HEK293 (cell line): Measurements from ENCODE around the gene IQSEC1.
A peak's percentile ranks its signal among the peaks of the same experiment; 100 is the strongest.

Source experiments
- CTCF ChIA-PET: fragments of 350-600 bp; formaldehyde crosslinking; extraction: SDS; loops from one replicate; lab custom pipeline; 2021; ENCODE audit warnings: antibody characterized with exemption; lab: Yijun Ruan, JAX
- POLR2A ChIA-PET: fragments of 300-600 bp; formaldehyde crosslinking; extraction: SDS; loops from one replicate; lab custom pipeline; 2020; ENCODE audit warnings: antibody characterized with exemption, inconsistent platforms; lab: Yijun Ruan, JAX
- H3K27ac ChIP-seq: fragments of 200-500 bp; sonication (Bioruptor generic); 2 replicates; pipeline ENCODE4 v1.5.1; 2014; ENCODE audit warnings: low read depth, low read length, control low read depth, inconsistent platforms; ENCODE audit errors: extremely low read depth
- H3K36me3 ChIP-seq, 2 experiments: fragments of 200-500 bp in 1 of 2; sonication (Bioruptor generic) in 1 of 2; 1 replicate in 1 of 2; 2 replicates in 1 of 2; pipeline ENCODE4 v1.5.1; 2014 to 2017; ENCODE audit warnings: inconsistent platforms in 2 of 2, low read length in 2 of 2; ENCODE audit not compliant: control insufficient read depth in 2 of 2, insufficient read depth in 1 of 2
- H3K4me1 ChIP-seq: fragments of 200-500 bp; sonication (Bioruptor generic); 2 replicates; pipeline ENCODE4 v1.5.1; 2014; ENCODE audit warnings: mild to moderate bottlenecking, low read length, inconsistent platforms; ENCODE audit not compliant: control insufficient read depth, insufficient read depth
- H3K4me3 ChIP-seq: 2 replicates; pipeline ENCODE4 v1.5.1; 2011; ENCODE audit warnings: low read depth, mild to moderate bottlenecking, control low read depth, low read length, moderate library complexity
- H3K9me3 ChIP-seq: fragments of 200-500 bp; sonication (Bioruptor generic); 2 replicates; pipeline ENCODE4 v1.5.1; 2014; ENCODE audit warnings: low read depth, low read length, inconsistent platforms; ENCODE audit not compliant: control insufficient read depth, insufficient read depth
- GLIS1 ChIP-seq: fragments of 450-650 bp; formaldehyde crosslinking; IDR thresholded peaks from 2 replicates; pipeline ENCODE4 v1.5.1; 2016; ENCODE audit warnings: missing biosample characterization, missing genetic modification characterization
- ZBTB20 ChIP-seq: fragments of 450-650 bp; formaldehyde crosslinking; IDR thresholded peaks from 2 replicates; pipeline ENCODE4 v1.5.1; 2016; ENCODE audit warnings: missing biosample characterization, missing genetic modification characterization
- ZNF10 ChIP-seq: fragments of 450-650 bp; formaldehyde crosslinking; IDR thresholded peaks from 2 replicates; pipeline ENCODE4 v1.5.1; 2017; ENCODE audit warnings: missing biosample characterization, missing genetic modification characterization
- ZNF140 ChIP-seq: fragments of 450-650 bp; formaldehyde crosslinking; IDR thresholded peaks from 2 replicates; pipeline ENCODE4 v1.5.1; 2016; ENCODE audit warnings: missing biosample characterization, missing genetic modification characterization
- ZNF335 ChIP-seq: fragments of 450-650 bp; formaldehyde crosslinking; conservative IDR thresholded peaks from 2 replicates; pipeline ENCODE4 v1.5.1; 2016; ENCODE audit warnings: missing biosample characterization, missing genetic modification characterization
- ZNF521 ChIP-seq: fragments of 450-650 bp; formaldehyde crosslinking; IDR thresholded peaks from 2 replicates; pipeline ENCODE4 v1.5.1; 2017; ENCODE audit warnings: missing biosample characterization, mild to moderate bottlenecking, missing genetic modification characterization
- ZNF548 ChIP-seq: fragments of 450-650 bp; formaldehyde crosslinking; IDR thresholded peaks from 2 replicates; pipeline ENCODE4 v1.5.1; 2016; ENCODE audit warnings: missing biosample characterization, missing genetic modification characterization
- ZNF623 ChIP-seq: fragments of 450-650 bp; formaldehyde crosslinking; IDR thresholded peaks from 2 replicates; pipeline ENCODE4 v1.5.1; 2016; ENCODE audit warnings: missing biosample characterization, missing genetic modification characterization
- ZNF664 ChIP-seq: fragments of 450-650 bp; formaldehyde crosslinking; IDR thresholded peaks from 2 replicates; pipeline ENCODE4 v1.5.1; 2016; ENCODE audit warnings: missing biosample characterization, missing genetic modification characterization
- ZNF747 ChIP-seq: fragments of 450-650 bp; formaldehyde crosslinking; IDR thresholded peaks from 2 replicates; pipeline ENCODE4 v1.5.1; 2016; ENCODE audit warnings: missing biosample characterization, missing genetic modification characterization
- ZSCAN16 ChIP-seq: fragments of 450-650 bp; formaldehyde crosslinking; IDR thresholded peaks from 2 replicates; pipeline ENCODE4 v1.5.1; 2016; ENCODE audit warnings: missing biosample characterization, missing genetic modification characterization
- TF ChIP-seq, protein P1 (sequence below): fragments of 450-650 bp; formaldehyde crosslinking; conservative IDR thresholded peaks from 2 replicates; pipeline ENCODE4 v1.5.1; 2016; ENCODE audit warnings: low read depth, missing biosample characterization, missing genetic modification characterization
- TF ChIP-seq, protein P2 (sequence below): fragments of 450-650 bp; formaldehyde crosslinking; IDR thresholded peaks from 2 replicates; pipeline ENCODE4 v1.5.1; 2016; ENCODE audit warnings: missing biosample characterization, missing genetic modification characterization, low read depth

IQSEC1 gene

DNA sequence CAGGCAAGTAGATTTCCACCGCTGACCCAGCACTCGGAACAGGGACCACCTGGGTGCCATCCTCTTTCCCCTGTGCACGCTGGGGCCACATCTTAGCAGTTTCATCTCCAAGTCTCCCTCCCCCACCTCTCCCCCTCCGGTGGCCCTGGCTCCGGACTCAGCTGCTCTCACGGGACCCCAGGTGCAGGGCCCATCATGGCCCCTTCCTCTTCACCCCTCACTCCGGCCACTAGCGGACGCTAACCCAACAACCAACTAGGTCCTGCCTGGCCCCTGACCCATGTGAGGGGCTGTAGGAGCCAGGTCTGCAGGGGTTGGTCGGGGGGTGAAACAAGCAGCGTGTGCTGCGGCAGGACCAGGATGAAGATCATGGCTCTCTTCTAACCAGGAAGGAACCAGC lies 31.3 kb upstream of the IQSEC1 start (continued):
- TF ChIP-seq, protein P1, sequence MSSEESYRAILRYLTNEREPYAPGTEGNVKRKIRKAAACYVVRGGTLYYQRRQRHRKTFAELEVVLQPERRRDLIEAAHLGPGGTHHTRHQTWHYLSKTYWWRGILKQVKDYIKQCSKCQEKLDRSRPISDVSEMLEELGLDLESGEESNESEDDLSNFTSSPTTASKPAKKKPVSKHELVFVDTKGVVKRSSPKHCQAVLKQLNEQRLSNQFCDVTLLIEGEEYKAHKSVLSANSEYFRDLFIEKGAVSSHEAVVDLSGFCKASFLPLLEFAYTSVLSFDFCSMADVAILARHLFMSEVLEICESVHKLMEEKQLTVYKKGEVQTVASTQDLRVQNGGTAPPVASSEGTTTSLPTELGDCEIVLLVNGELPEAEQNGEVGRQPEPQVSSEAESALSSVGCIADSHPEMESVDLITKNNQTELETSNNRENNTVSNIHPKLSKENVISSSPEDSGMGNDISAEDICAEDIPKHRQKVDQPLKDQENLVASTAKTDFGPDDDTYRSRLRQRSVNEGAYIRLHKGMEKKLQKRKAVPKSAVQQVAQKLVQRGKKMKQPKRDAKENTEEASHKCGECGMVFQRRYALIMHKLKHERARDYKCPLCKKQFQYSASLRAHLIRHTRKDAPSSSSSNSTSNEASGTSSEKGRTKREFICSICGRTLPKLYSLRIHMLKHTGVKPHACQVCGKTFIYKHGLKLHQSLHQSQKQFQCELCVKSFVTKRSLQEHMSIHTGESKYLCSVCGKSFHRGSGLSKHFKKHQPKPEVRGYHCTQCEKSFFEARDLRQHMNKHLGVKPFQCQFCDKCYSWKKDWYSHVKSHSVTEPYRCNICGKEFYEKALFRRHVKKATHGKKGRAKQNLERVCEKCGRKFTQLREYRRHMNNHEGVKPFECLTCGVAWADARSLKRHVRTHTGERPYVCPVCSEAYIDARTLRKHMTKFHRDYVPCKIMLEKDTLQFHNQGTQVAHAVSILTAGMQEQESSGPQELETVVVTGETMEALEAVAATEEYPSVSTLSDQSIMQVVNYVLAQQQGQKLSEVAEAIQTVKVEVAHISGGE = no peak
- TF ChIP-seq ZNF335 (tag by site-specific recombination) (no peak), ZSCAN16 (tag by site-specific recombination) (no peak), ZNF548 (tag by site-specific recombination) (no peak)
- TF ChIP-seq, protein P2, sequence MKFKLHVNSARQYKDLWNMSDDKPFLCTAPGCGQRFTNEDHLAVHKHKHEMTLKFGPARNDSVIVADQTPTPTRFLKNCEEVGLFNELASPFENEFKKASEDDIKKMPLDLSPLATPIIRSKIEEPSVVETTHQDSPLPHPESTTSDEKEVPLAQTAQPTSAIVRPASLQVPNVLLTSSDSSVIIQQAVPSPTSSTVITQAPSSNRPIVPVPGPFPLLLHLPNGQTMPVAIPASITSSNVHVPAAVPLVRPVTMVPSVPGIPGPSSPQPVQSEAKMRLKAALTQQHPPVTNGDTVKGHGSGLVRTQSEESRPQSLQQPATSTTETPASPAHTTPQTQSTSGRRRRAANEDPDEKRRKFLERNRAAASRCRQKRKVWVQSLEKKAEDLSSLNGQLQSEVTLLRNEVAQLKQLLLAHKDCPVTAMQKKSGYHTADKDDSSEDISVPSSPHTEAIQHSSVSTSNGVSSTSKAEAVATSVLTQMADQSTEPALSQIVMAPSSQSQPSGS (tag by site-specific recombination) = no peak

DNA sequence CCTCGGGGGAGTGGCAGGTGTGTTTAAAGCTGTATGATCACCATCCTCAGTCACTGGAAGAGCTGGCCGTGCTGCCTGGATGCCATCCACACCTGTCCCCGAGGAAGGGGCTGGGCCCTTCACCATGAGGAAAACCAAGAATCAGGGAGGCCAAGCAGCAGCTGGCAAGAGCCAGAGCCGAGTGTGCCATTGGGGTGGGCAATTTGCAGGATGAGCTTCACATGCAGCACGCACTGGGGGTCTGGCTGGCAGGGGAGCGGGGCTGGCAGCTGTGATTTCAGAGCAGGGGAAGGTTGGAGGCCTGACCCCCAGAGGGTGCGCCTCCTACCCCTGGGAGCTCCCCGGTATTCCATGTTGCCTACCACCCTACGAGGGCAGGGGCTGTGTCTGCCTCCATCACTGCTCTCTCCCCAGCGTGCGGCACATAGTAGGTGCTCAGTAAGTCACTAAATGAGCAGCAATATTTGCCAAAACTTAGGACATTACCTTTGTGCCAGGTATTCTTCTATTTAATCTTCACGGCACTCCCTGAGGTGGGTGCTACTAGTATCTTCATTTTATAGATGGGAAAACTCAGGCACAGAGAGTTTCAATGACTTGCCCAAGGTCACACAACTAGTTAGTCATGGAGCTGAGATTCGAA lies 30.3 kb upstream of the IQSEC1 start:
- TF ChIP-seq ZNF521 (tag by site-specific recombination) (no peak), ZNF10 (tag by site-specific recombination) (no peak), ZNF664 (tag by site-specific recombination) (peak; percentile 86)
- Histone ChIP-seq H3K9me3 (no peaks in the 10 kb centered on the region), H3K27ac (no peak overlapping the region), H3K36me3 (no peaks in the 10 kb centered on the region), H3K4me3 (no peak overlapping the region), H3K4me1 (no peaks in the 10 kb centered on the region)
- ChIA-PET POLR2A (no interaction called here), CTCF (interaction anchor here (0.6 to 2.0 kb wide), 4 partner anchors 11 to 358 kb away, joined by 3 to 10 read pairs (median 6); no protein-coding TSS in a partner anchor)

DNA sequence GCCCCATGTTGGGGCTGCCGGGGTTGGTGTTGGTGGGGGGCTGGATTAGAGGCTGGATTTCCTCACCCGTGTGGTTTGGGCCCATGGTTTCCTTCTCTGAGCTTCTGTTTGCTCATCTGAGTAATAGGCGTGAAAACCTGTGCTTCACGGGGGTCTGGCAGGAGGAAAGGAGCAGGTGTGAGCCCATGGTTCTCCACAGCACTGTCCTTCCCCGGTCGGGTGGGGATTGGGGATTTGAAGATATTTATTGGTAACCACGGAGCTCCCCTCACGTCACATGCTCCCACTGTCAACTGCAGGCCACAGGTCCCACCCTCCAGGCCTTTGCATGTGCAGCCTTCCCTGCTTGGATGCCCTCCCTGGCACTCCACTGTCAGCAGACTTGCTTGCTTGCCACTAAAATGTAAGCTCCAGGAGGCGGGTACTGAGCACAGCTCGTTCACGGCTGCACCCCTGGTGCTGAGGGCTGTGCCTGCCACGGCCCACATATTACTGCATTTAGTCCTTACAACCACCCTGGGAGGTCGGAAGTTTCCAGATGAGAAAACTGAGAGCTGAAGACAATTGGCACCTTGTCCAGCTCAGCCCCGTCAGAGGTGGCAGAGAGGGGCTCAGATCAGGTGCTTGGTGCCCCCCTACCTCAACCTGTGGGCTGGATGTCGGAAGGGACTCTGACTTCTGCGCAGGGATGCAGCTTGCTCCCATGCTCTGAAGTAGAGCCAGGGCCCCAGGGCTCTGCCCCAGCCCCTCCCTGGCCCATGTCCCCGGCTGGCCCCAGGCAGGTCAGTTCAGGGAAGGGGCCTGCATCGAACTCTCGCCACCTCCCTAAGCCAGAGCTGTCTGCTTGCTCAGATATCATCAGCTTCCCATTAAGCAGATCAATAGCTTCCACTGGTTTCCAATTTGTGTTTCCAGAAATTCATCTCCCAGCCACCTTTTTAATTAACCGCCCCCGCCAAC lies 29.4 kb upstream of the IQSEC1 start:
- no peaks in the 10 kb centered on the region for H3K36me3 ChIP-seq
- no peaks in the 10 kb centered on the region for H3K9me3 ChIP-seq
- ChIA-PET CTCF (interaction anchor here (1.3 to 2.0 kb wide), 3 partner anchors 10 to 359 kb away, joined by 4 to 10 read pairs (median 7); no protein-coding TSS in a partner anchor), POLR2A (no interaction called here)
- no peak overlapping the region for H3K4me3 ChIP-seq
- no peaks in the 10 kb centered on the region for H3K4me1 ChIP-seq
- H3K27ac ChIP-seq = no peak overlapping the region
- TF ChIP-seq GLIS1 (peak; percentile 61), ZBTB20 (tag by site-specific recombination) (peak; percentile 46; the same call in 1 of the 2 replicates), ZNF140 (tag by site-specific recombination) (no peak)

DNA sequence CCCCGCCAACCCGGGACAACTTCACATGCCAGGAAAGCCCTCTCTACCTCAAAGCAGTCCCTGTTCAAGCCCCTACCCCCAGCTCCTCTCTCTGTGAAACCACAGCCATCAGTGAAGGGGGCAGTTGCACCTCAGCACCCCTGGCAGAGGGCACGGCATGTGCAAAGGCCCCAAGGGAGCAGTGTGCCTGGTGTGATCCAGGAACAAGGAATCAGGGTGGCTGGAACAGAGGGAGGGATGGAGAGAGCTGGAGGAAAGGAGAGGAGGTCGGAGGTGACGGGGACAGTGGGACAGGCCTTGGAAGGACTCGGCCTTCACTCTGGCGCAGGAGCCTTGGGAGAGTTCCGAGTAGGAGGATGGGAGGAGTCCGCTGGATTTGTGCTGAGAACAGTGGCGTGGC lies 26.5 kb upstream of the IQSEC1 start:
- H3K36me3 ChIP-seq = no peaks in the 10 kb centered on the region
- TF ChIP-seq ZNF623 (tag by site-specific recombination) (peak; percentile 71), ZNF747 (tag by site-specific recombination) (no peak)
- no peaks in the 10 kb centered on the region for H3K9me3 ChIP-seq
- H3K4me1 ChIP-seq = no peaks in the 10 kb centered on the region
- no peak overlapping the region for H3K27ac ChIP-seq
- ChIA-PET CTCF (no interaction called here), POLR2A (no interaction called here)
- no peak overlapping the region for H3K4me3 ChIP-seq
